GM23248 (cell line): ENCODE data around the gene HEXB.

ENCODE experiments used
- EZH2 ChIP-seq: fragments of 200-600 bp; sonication (generic); IDR thresholded peaks from 2 replicates; pipeline ENCODE4 v1.6.1; 2018; ENCODE audit warnings: antibody characterized with exemption, mild to moderate bottlenecking; ENCODE audit not compliant: insufficient read depth, poor library complexity, severe bottlenecking
- EZH2phosphoT487 ChIP-seq: fragments of 200-600 bp; sonication (generic); IDR thresholded peaks from 2 replicates; pipeline ENCODE4 v1.6.1; 2018; ENCODE audit warnings: antibody characterized with exemption, moderate library complexity, mild to moderate bottlenecking, low read depth; ENCODE audit not compliant: insufficient read depth

DNA sequence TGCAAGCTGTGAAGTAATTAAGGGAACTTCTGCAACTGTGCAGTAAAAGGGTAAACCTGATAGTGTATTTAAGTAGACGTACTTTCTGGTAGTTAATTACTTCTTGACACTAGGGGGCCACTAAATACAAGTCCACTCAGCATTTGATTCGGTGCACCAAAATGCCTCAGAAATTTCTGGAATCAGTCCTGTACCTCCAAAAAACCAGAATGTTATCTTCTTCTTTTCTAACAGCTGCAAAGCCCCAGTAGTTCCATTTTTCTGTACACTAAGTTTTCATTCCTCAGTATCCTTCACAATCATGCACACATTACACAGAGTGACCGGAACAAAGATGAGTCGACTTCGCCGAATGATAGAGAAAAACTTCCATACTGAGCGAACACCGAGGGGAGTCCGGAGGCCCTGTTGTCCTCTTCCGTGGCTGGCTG, 81.4 kb downstream of the HEXB start:
- TF ChIP-seq EZH2 = no peak
- no peak for TF ChIP-seq EZH2phosphoT487
